Ovary (tissue), 9 donors: ENCODE measurements around the gene COMMD10. TPM values are rescaled to one million over a fixed set of nuclear protein-coding genes. Genes with fewer than 3 reads are reported as not detected.
A peak's percentile ranks its signal among the peaks of the same experiment; 100 is the strongest.

Experiments
- DNase-seq, 5 donors: peaks; one replicate each; pipeline ENCODE4 v3.0.0-alpha.2; 2019 to 2020
- H3K27ac ChIP-seq, 2 donors: fragments of 200-600 bp; one replicate each; pipeline versions ENCODE4 v1.5.1 to v1.8.0; 2019 to 2022
- H3K27me3 ChIP-seq: fragments of 200-600 bp; one replicate; pipeline ENCODE4 v1.8.0; 2022
- H3K36me3 ChIP-seq: fragments of 200-600 bp; sonication (generic); one replicate; pipeline ENCODE4 v1.5.1; 2019
- H3K4me1 ChIP-seq: one replicate; pipeline ENCODE4 v1.8.1; 2013; ENCODE audit warnings: mild to moderate bottlenecking, moderate library complexity; ENCODE audit not compliant: insufficient read depth
- H3K4me3 ChIP-seq: fragments of 200-600 bp; sonication (generic); one replicate; pipeline ENCODE4 v1.5.1; 2017
- H3K9me3 ChIP-seq, 2 donors: fragments of 200-600 bp in 1 of 2; sonication (generic) in 1 of 2; one replicate each; pipeline versions ENCODE4 v1.5.1 to v1.8.1; 2013 to 2019; ENCODE audit warnings: mild to moderate bottlenecking in 1 of 2, moderate library complexity in 1 of 2
- CTCF ChIP-seq, 3 donors: fragments of 450-650 bp in 2 of 3; fragments of 200-600 bp in 1 of 3; IDR thresholded peaks; one replicate each; pipeline versions ENCODE4 v1.5.1 to v1.8.0; 2016 to 2022; ENCODE audit warnings: antibody characterized with exemption in 3 of 3, mild to moderate bottlenecking in 1 of 3
- EP300 ChIP-seq: sonication (generic); formaldehyde crosslinking; IDR thresholded peaks from one replicate; pipeline ENCODE4 v1.6.1; 2017; ENCODE audit warnings: antibody characterized with exemption
- POLR2A ChIP-seq: fragments of 450-650 bp; IDR thresholded peaks from one replicate; pipeline ENCODE4 v1.6.1; 2017; ENCODE audit warnings: antibody characterized with exemption, mild to moderate bottlenecking, moderate library complexity
- WGBS, 3 donors: extraction: QIAGEN DNeasy Blood & Tissue Kit in 1 of 3; methylation state at CpG; one replicate each; pipeline versions ENCODE4 v1.1.5 to v1.1.7; 2013 to 2017; 5-methylcytosine and 5-hydroxymethylcytosine counted together
- intact Hi-C, 4 donors: fragments of 100-400 bp; cut with DNase I; formaldehyde crosslinking; loops; one replicate each; pipeline versions ENCODE4 v1.11.0 to v1.15.1; 2022 to 2023
- polyA plus RNA-seq, 2 donors: library from polyadenylated mRNA; stranded (reverse); fragments of 200-250 nt in 1 of 2; fragments of 350-450 nt in 1 of 2; fragmentation: Illumina TruSeq in 1 of 2; extraction: RNeasy Lipid Tissue Mini Kit (QIAGEN cat#74804) in 1 of 2; gene quantifications; one replicate each; pipeline ENCODE4 v1.2.3, GENCODE V29; 2013 to 2014
- total RNA-seq, 7 donors: library from RNA; depleted of rRNA in 2 of 7; stranded (reverse); fragments of >200 nt in 2 of 7; fragmentation: NEBNext Ultra II Directional in 3 of 7; extraction: Animal tissue kit (Norgen Biotek cat#: 25700) in 3 of 7; gene quantifications; one replicate each; pipeline versions ENCODE4 v1.1.0 to v1.2.4, GENCODE V29; 2016 to 2023
- donor health status: DM: no; HTN: no; CAD: no; lungs with moderate emphysema.
- donor health status: DM: no; HTN: no; CAD: no.
- donor health status: Bipolar disorder and iron deficiency.
- donor health status: DM: yes; HTN: yes; CAD: no.
- donor health status: DM: no; HTN: no; CAD: no.
- donor health status: DM: yes; HTN: yes; CAD: no.

Gene COMMD10
- total and polyA plus RNA-seq, 9 donors, result 19.6 to 45.9 (median 26.2) TPM

- Histone ChIP-seq H3K4me3 (no peak overlapping the region), H3K27me3 (no peaks in the 10 kb centered on the region), H3K27ac (no peak overlapping the region), H3K4me1 (no peaks in the 10 kb centered on the region), H3K9me3 (no peaks in the 10 kb centered on the region), H3K36me3 (no peaks in the 10 kb centered on the region)
- WGBS, 3 donors, result 62 to 76% (median 74%) methylated on average over 2 of the region's 2 CpGs
- TF ChIP-seq CTCF (IDR thresholded peaks at IDR 0.05) (no peak), POLR2A (no peak), EP300 (no peak)
- intact Hi-C loops, result loop anchor here in 1 of 4 donors (10.0 kb wide), 1 partner anchor 1014 kb away; no protein-coding TSS in a partner anchor
- no peak for DNase-seq
Measured at GRCh38 chr5:116130976-116131375, 46.2 kb downstream of the COMMD10 start.

- Histone ChIP-seq H3K4me3 (no peak overlapping the region), H3K4me1 (no peaks in the 10 kb centered on the region), H3K27me3 (no peaks in the 10 kb centered on the region), H3K36me3 (no peaks in the 10 kb centered on the region), H3K27ac (no peak overlapping the region), H3K9me3 (no peaks in the 10 kb centered on the region)
- 83 to 92% (median 85%) methylated on average over 3 of the region's 3 CpGs for WGBS, 3 donors
- intact Hi-C loops, result loop anchor here in 1 of 4 donors (10.0 kb wide), 1 partner anchor 1012 kb away; no protein-coding TSS in a partner anchor
- no peak for DNase-seq
- TF ChIP-seq POLR2A (no peak), CTCF (IDR thresholded peaks at IDR 0.05) (no peak), EP300 (no peak)
Measured at GRCh38 chr5:116133281-116133680, 48.5 kb downstream of the COMMD10 start.

GRCh38 chr5:116135344-116135743 lies 50.5 kb downstream of the COMMD10 start:
- Histone ChIP-seq H3K27me3 (no peaks in the 10 kb centered on the region), H3K4me3 (no peak overlapping the region), H3K36me3 (no peaks in the 10 kb centered on the region), H3K4me1 (no peaks in the 10 kb centered on the region), H3K9me3 (no peaks in the 10 kb centered on the region), H3K27ac (no peak overlapping the region)
- TF ChIP-seq POLR2A (no peak), EP300 (no peak), CTCF (IDR thresholded peaks at IDR 0.05) (no peak)
- DNase-seq, result no peak
- intact Hi-C loops, result loop anchor here in 1 of 4 donors (10.0 kb wide), 1 partner anchor 1009 kb away; no protein-coding TSS in a partner anchor
- WGBS, 3 donors, result 90 to 92% (median 91%) methylated on average over 5 of the region's 5 CpGs

- 1 to 8% (median 4%) methylated on average over 4 of the region's 4 CpGs for WGBS, 3 donors
- intact Hi-C loops, result loop anchor here in 1 of 4 donors (10.0 kb wide), 1 partner anchor 1007 kb away; no protein-coding TSS in a partner anchor
- Histone ChIP-seq H3K27ac (no peak overlapping the region), H3K4me1 (no peaks in the 10 kb centered on the region), H3K36me3 (no peaks in the 10 kb centered on the region), H3K9me3 (no peaks in the 10 kb centered on the region), H3K4me3 (no peak overlapping the region), H3K27me3 (no peaks in the 10 kb centered on the region)
- TF ChIP-seq CTCF (IDR thresholded peaks at IDR 0.05) (peak; percentile 55 to 74 (median 62)), POLR2A (no peak), EP300 (no peak)
- DNase-seq, result no peak
Measured at GRCh38 chr5:116137544-116138378, 52.9 kb downstream of the COMMD10 start.
